ENCODE results near the gene MGLL. TPM values are rescaled to one million over a fixed set of nuclear protein-coding genes. Genes with fewer than 3 reads are reported as not detected.

The MGLL gene
- total RNA-seq, 1 donor from 2014 or later, result 2.5 TPM

- Mint-ChIP-seq H3K27ac (no peak overlapping the region), H3K4me3 (no peak overlapping the region), H3K27me3 (ENCODE audit: low read depth) (peaks cover 3% of the 10 kb centered on the region), H3K36me3 (no peaks in the 10 kb centered on the region), H3K4me1 (peaks cover 25% of the 10 kb centered on the region), H3K9me3 (no peaks in the 10 kb centered on the region)
- TF ChIP-seq CTCF (IDR thresholded peaks at IDR 0.05; ENCODE audit: unreplicated experiment), result no peak
- DNase-seq (ENCODE audit: low spot score in 2 of 2, unreplicated experiment in 2 of 2), result no peak
Measured at GRCh38 chr3:127711896-127712295, 110.4 kb downstream of the MGLL start.

- Mint-ChIP-seq H3K27me3 (ENCODE audit: low read depth) (peaks cover 3% of the 10 kb centered on the region), H3K4me1 (peaks cover 25% of the 10 kb centered on the region), H3K9me3 (no peaks in the 10 kb centered on the region), H3K27ac (no peak overlapping the region), H3K36me3 (no peaks in the 10 kb centered on the region), H3K4me3 (no peak overlapping the region)
- DNase-seq (ENCODE audit: low spot score in 2 of 2, unreplicated experiment in 2 of 2), result no peak
- TF ChIP-seq CTCF (IDR thresholded peaks at IDR 0.05; ENCODE audit: unreplicated experiment), result no peak
Measured at GRCh38 chr3:127711021-127711695, 111.2 kb downstream of the MGLL start.

- Mint-ChIP-seq H3K27ac (no peak overlapping the region), H3K9me3 (no peaks in the 10 kb centered on the region), H3K36me3 (no peaks in the 10 kb centered on the region), H3K27me3 (ENCODE audit: low read depth) (peaks cover 3% of the 10 kb centered on the region), H3K4me1 (peaks cover 23% of the 10 kb centered on the region), H3K4me3 (no peak overlapping the region)
- DNase-seq (ENCODE audit: low spot score in 2 of 2, unreplicated experiment in 2 of 2), result no peak
- no peak for TF ChIP-seq CTCF (IDR thresholded peaks at IDR 0.05; ENCODE audit: unreplicated experiment)
Measured at GRCh38 chr3:127710155-127710941, 112.0 kb downstream of the MGLL start.

GRCh38 chr3:127709320-127710060, 112.8 kb downstream of the MGLL start:
- no peak overlapping the region for H3K27ac Mint-ChIP-seq
- no peak for DNase-seq (ENCODE audit: low spot score in 2 of 2, unreplicated experiment in 2 of 2)
- H3K36me3 Mint-ChIP-seq, result no peaks in the 10 kb centered on the region

GRCh38 chr3:127708837-127709236, 113.5 kb downstream of the MGLL start:
- no peak for DNase-seq (ENCODE audit: low spot score in 2 of 2, unreplicated experiment in 2 of 2)
- Mint-ChIP-seq H3K4me1 (peaks cover 11% of the 10 kb centered on the region), H3K9me3 (peaks cover 13% of the 10 kb centered on the region), H3K4me3 (no peak overlapping the region), H3K27ac (no peak overlapping the region), H3K27me3 (ENCODE audit: low read depth) (peaks cover 3% of the 10 kb centered on the region), H3K36me3 (no peaks in the 10 kb centered on the region)
- no peak for TF ChIP-seq CTCF (IDR thresholded peaks at IDR 0.05; ENCODE audit: unreplicated experiment)

More at GRCh38 chr3:127709320-127710060, 112.8 kb downstream of the MGLL start:
- no peak overlapping the region for H3K4me3 Mint-ChIP-seq
- TF ChIP-seq CTCF (IDR thresholded peaks at IDR 0.05; ENCODE audit: unreplicated experiment), result no peak
- H3K9me3 Mint-ChIP-seq, result peaks cover 6% of the 10 kb centered on the region
- peaks cover 3% of the 10 kb centered on the region for H3K27me3 Mint-ChIP-seq (ENCODE audit: low read depth)
- peaks cover 17% of the 10 kb centered on the region for H3K4me1 Mint-ChIP-seq

Measured in mesothelial cell of epicardium (in vitro differentiated cells).